A549 (cell line): ENCODE data around the gene MEI1. TPM values are rescaled to one million over a fixed set of nuclear protein-coding genes. Genes with fewer than 3 reads are reported as not detected.

Source experiments
- ATAC-seq, 2 experiments: fragments of 200-7000 bp in 1 of 2; fragments of >200 bp in 1 of 2; cut with Nextera tagmentation in 1 of 2; cut with Tn5 transposase in 1 of 2; 3 replicates each; pipeline versions ENCODE4 v1.8.0 to v1.9.1; 2018 to 2020; ENCODE audit warnings: mild to moderate bottlenecking in 1 of 2, moderate library complexity in 1 of 2
- CTCF ChIA-PET: fragments of 300-600 bp; sonication (Branson Sonifier 250); formaldehyde crosslinking; extraction: SDS; loops from one replicate; lab custom pipeline; 2021; ENCODE audit warnings: antibody characterized with exemption, inconsistent platforms; lab: Yijun Ruan, JAX
- POLR2A ChIA-PET: fragments of 350-600 bp; formaldehyde crosslinking; extraction: SDS; loops from one replicate; lab custom pipeline; 2021; ENCODE audit warnings: antibody characterized with exemption, inconsistent platforms; lab: Yijun Ruan, JAX
- DNase-seq, 2 experiments: peaks; one replicate each; pipeline versions ENCODE4 v3.0.0 to v3.0.0-alpha.2; 2011 to 2016; ENCODE audit warnings: low read depth in 1 of 2, low spot score in 1 of 2
- FAIRE-seq: peaks from 2 replicates; lab custom pipeline; 2011; peaks lifted over from hg19 to GRCh38; lab: Jason Lieb, UNC
- H3K27ac ChIP-seq, 2 experiments: fragments of >200 bp; sonication (Bioruptor Twin); formaldehyde crosslinking; 3 replicates each; pipeline ENCODE4 v1.5.1; 2016 to 2017
- H3K4me1 ChIP-seq: fragments of >200 bp; sonication (Bioruptor Twin); formaldehyde crosslinking; 3 replicates; pipeline ENCODE4 v1.6.1; 2016
- H3K4me2 ChIP-seq: fragments of >200 bp; sonication (Bioruptor Twin); formaldehyde crosslinking; 3 replicates; pipeline ENCODE4 v1.6.1; 2016
- H3K4me3 ChIP-seq: fragments of >200 bp; sonication (Bioruptor Twin); formaldehyde crosslinking; 3 replicates; pipeline ENCODE4 v1.5.1; 2016
- H3K9me3 ChIP-seq: fragments of >200 bp; sonication (Bioruptor Twin); formaldehyde crosslinking; 3 replicates; pipeline ENCODE4 v1.6.1; 2016
- ATOH8 ChIP-seq: fragments of 250-450 bp; sonication (Bioruptor Pico); IDR thresholded peaks from 2 replicates; pipeline ENCODE4 v1.5.0; 2020; ENCODE audit warnings: low read depth, mild to moderate bottlenecking, moderate library complexity
- CBX2 ChIP-seq: fragments of 200-600 bp; sonication (generic); IDR thresholded peaks from 2 replicates; pipeline ENCODE4 v1.6.1; 2016; ENCODE audit warnings: low read depth, mild to moderate bottlenecking, borderline replicate concordance
- CEBPB ChIP-seq, 2 experiments: fragments of >200 bp in 1 of 2; sonication (Bioruptor Twin) in 1 of 2; formaldehyde crosslinking in 1 of 2; IDR thresholded peaks; 2 replicates each; pipeline ENCODE4 v1.6.1; 2012 to 2016
- CHD2 ChIP-seq: fragments of 150-350 bp; IDR thresholded peaks from 2 replicates; pipeline ENCODE4 v1.6.1; 2014; ENCODE audit warnings: low read length; ENCODE audit not compliant: partially characterized antibody
- CTCF ChIP-seq: fragments of >200 bp; sonication (Bioruptor Twin); formaldehyde crosslinking; IDR thresholded peaks from 3 replicates; pipeline ENCODE4 v1.5.1; 2016
- EHMT2 ChIP-seq: fragments of 200-600 bp; sonication (generic); IDR thresholded peaks from 2 replicates; pipeline ENCODE4 v1.6.1; 2016; ENCODE audit warnings: antibody characterized with exemption, low read depth, mild to moderate bottlenecking, moderate library complexity
- ELK1 ChIP-seq: fragments of 150-350 bp; IDR thresholded peaks from 2 replicates; pipeline ENCODE4 v1.6.1; 2014; ENCODE audit warnings: low read depth, mild to moderate bottlenecking, low read length
- FOXS1 ChIP-seq: fragments of 250-450 bp; sonication (Bioruptor Pico); IDR thresholded peaks from 2 replicates; pipeline ENCODE4 v1.5.0; 2020; ENCODE audit warnings: mild to moderate bottlenecking, moderate library complexity
- HMGXB4 ChIP-seq: fragments of 250-450 bp; sonication (Bioruptor Pico); IDR thresholded peaks from 2 replicates; pipeline ENCODE4 v1.5.0; 2021; ENCODE audit warnings: mild to moderate bottlenecking, moderate library complexity, borderline replicate concordance
- HOXB5 ChIP-seq: fragments of 250-450 bp; sonication (Bioruptor Pico); IDR thresholded peaks from 2 replicates; pipeline ENCODE4 v1.5.0; 2020; ENCODE audit warnings: mild to moderate bottlenecking, moderate library complexity
- JUN ChIP-seq, 2 experiments: fragments of >200 bp; sonication (Bioruptor Twin); formaldehyde crosslinking; IDR thresholded peaks; 2 replicates in 1 of 2; 3 replicates in 1 of 2; pipeline ENCODE4 v1.6.1; 2016 to 2017
- MAZ ChIP-seq: fragments of 150-350 bp; IDR thresholded peaks from 2 replicates; pipeline ENCODE4 v1.6.1; 2014; ENCODE audit warnings: antibody characterized with exemption, low read depth, low read length, borderline replicate concordance
- NFE2L2 ChIP-seq: fragments of 150-350 bp; conservative IDR thresholded peaks from 2 replicates; pipeline ENCODE4 v1.6.1; 2014; ENCODE audit warnings: low read length
- RAD21 ChIP-seq, 2 experiments: fragments of >200 bp in 1 of 2; sonication (Bioruptor Twin) in 1 of 2; formaldehyde crosslinking in 1 of 2; IDR thresholded peaks in 1 of 2; conservative IDR thresholded peaks in 1 of 2; 2 replicates in 1 of 2; 3 replicates in 1 of 2; pipeline ENCODE4 v1.6.1; 2012 to 2018; ENCODE audit warnings: inconsistent platforms in 1 of 2
- RARB ChIP-seq: fragments of 250-450 bp; sonication (Bioruptor Pico); IDR thresholded peaks from 2 replicates; pipeline ENCODE4 v1.8.0; 2021; ENCODE audit warnings: mild to moderate bottlenecking, moderate library complexity
- REST ChIP-seq: fragments of 200-600 bp; sonication (generic); IDR thresholded peaks from 2 replicates; pipeline ENCODE4 v1.6.1; 2016; ENCODE audit warnings: antibody characterized with exemption, mild to moderate bottlenecking, moderate library complexity
- RNF2 ChIP-seq: fragments of 200-600 bp; sonication (generic); IDR thresholded peaks from 2 replicates; pipeline ENCODE4 v1.6.1; 2016; ENCODE audit warnings: low read depth, mild to moderate bottlenecking, antibody characterized with exemption, moderate library complexity, borderline replicate concordance
- USF2 ChIP-seq: fragments of 450-650 bp; IDR thresholded peaks from 2 replicates; pipeline ENCODE4 v1.6.1; 2014; ENCODE audit warnings: antibody characterized with exemption
- ZFP36 ChIP-seq: fragments of 450-650 bp; IDR thresholded peaks from 2 replicates; pipeline ENCODE4 v1.6.1; 2014; ENCODE audit warnings: borderline replicate concordance; ENCODE audit not compliant: partially characterized antibody
- WGBS: methylation state at CpG from one replicate; pipeline ENCODE4 v1.1.6; 2017; ENCODE audit errors: missing lambda C conversion rate; 5-methylcytosine and 5-hydroxymethylcytosine counted together
- polyA plus RNA-seq, 4 experiments: library from polyadenylated mRNA; depleted of rRNA in 3 of 4; stranded (reverse); fragments of >200 nt; fragmentation: RNase III in 1 of 4; extraction: RNeasy Plus Mini Kit Qiagen cat#74134 plus additional on column Dnase treatment in 1 of 4; gene quantifications; 2 replicates in 3 of 4; 3 replicates in 1 of 4; pipeline ENCODE4 v1.2.3, GENCODE V29; 2011 to 2017

The MEI1 gene
- polyA plus RNA-seq, 2 of the 4 experiments (the other 2 are of a cell fraction): 0.12 TPM; not detected in 1

- TF ChIP-seq USF2: no peak
- no peak for TF ChIP-seq ZFP36
- TF ChIP-seq CHD2: no peak
- no peak for TF ChIP-seq EHMT2
- TF ChIP-seq CTCF: peak; percentile 54
- TF ChIP-seq HOXB5 (CRISPR knock-in tag): 0 out of 2 replicates have a peak, but pooled peaks have one; percentile 19
- no peak for TF ChIP-seq ELK1
- peak in 1 of 2 experiments; percentile 30; a peak in 3 of 5 replicates for TF ChIP-seq RAD21 (conservative IDR thresholded peaks at IDR 0.05 in 1 of 2, IDR thresholded peaks at IDR 0.05 in 1 of 2)
- no peak overlapping the region for H3K4me3 ChIP-seq
- peak overlapping the region; percentile 40 to 57; a peak in 4 of 6 replicates for H3K27ac ChIP-seq
- CTCF ChIA-PET: interaction anchor here (0.6 to 2.7 kb wide), 9 partner anchors 9 to 261 kb away, joined by 3 to 10 read pairs (median 4); no protein-coding TSS in a partner anchor
- peak; percentile 70 to 74; a peak in 5 of 6 replicates for ATAC-seq
- WGBS: 22% methylated on average over 6 of the region's 6 CpGs
- no peaks in the 10 kb centered on the region for H3K9me3 ChIP-seq
- POLR2A ChIA-PET: no interaction called here
- peak; percentile 46 to 58 for DNase-seq
- H3K4me1 ChIP-seq: peaks cover 49% of the 10 kb centered on the region
- FAIRE-seq: no peak
- 0 out of 3 replicates have a peak overlapping the region, but pooled peaks have one; percentile 19 for H3K4me2 ChIP-seq
These were observed 26.4 kb upstream of the MEI1 start for GRCh38 chr22:41672780-41673509.

GRCh38 chr22:41674846-41675340 is 24.4 kb upstream of the MEI1 start:
- WGBS: 88% methylated on average over 9 of the region's 12 CpGs
- ChIA-PET CTCF (interaction anchor here (1.3 to 1.7 kb wide), 2 partner anchors 8 to 9 kb away, joined by 5 to 6 read pairs; no protein-coding TSS in a partner anchor), POLR2A (no interaction called here)
- Histone ChIP-seq H3K4me3 (no peak overlapping the region), H3K4me2 (no peak overlapping the region), H3K4me1 (peaks cover 36% of the 10 kb centered on the region), H3K27ac (no peak overlapping the region), H3K9me3 (no peaks in the 10 kb centered on the region)
- DNase-seq (no peak), ATAC-seq (no peak), FAIRE-seq (no peak)
- TF ChIP-seq MAZ: no peak
- TF ChIP-seq ZFP36: no peak
- TF ChIP-seq HMGXB4 (CRISPR knock-in tag): no peak
- TF ChIP-seq CEBPB (IDR thresholded peaks at IDR 0.05): no peak
- no peak for TF ChIP-seq JUN (IDR thresholded peaks at IDR 0.05)
- TF ChIP-seq NFE2L2: no peak
- TF ChIP-seq FOXS1 (CRISPR knock-in tag): no peak
- TF ChIP-seq CHD2: no peak
- TF ChIP-seq ATOH8 (CRISPR knock-in tag): no peak
- no peak for TF ChIP-seq REST
- no peak for TF ChIP-seq CBX2
- TF ChIP-seq RARB (CRISPR knock-in tag): no peak
- TF ChIP-seq RNF2: no peak
- TF ChIP-seq HOXB5 (CRISPR knock-in tag): no peak
